ENCODE results near the gene SFT2D1.

GRCh38 chr6:166341977-166342348 is 382 bp downstream of the SFT2D1 start:
- TF ChIP-seq POLR2A (IDR thresholded peaks at IDR 0.05), result no peak
- no peak for TF ChIP-seq CTCF (IDR thresholded peaks at IDR 0.05)
